VCaP (cell line): ENCODE results near the gene IFNG-AS1.

Experiments
- H3K27ac ChIP-seq: fragments of 450-650 bp; 2 replicates; pipeline ENCODE4 v1.5.1; 2017
- TF ChIP-seq, protein P1 (sequence below): fragments of 450-650 bp; conservative IDR thresholded peaks from 2 replicates; pipeline ENCODE4 v1.5.1; 2017; ENCODE audit warnings: mild to moderate bottlenecking, moderate library complexity

The IFNG-AS1 gene

DNA sequence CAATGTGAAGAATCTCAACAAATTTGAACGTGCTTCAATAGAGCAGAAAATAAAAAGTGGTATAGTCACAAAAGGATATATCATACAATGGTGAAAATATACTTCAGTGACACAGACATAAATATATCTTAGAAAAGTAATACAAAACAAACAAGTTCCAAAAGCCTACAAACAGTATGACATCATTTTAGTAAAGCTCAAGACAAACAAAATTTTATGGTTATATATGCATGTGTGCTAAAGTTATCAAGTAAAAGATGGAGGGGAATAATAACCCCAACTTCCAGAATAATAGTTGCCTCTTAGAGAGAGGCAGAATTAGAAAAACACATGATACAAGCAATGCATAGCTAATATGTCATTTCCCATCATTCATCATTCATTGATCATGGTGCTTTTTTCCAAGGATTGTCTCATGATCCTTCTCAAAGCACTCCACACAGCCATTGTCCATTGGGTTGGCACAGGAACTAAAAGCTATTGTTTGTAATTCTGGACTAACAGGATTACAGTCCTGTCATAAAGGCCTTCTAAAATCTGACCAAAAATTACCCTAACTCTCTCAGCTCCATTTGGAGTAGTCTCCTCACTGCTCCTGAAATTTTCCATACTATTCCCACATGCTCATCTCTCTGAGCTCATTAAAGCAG is 59.5 kb downstream of the IFNG-AS1 start:
- H3K27ac ChIP-seq = no peak overlapping the region
- TF ChIP-seq, protein P1, sequence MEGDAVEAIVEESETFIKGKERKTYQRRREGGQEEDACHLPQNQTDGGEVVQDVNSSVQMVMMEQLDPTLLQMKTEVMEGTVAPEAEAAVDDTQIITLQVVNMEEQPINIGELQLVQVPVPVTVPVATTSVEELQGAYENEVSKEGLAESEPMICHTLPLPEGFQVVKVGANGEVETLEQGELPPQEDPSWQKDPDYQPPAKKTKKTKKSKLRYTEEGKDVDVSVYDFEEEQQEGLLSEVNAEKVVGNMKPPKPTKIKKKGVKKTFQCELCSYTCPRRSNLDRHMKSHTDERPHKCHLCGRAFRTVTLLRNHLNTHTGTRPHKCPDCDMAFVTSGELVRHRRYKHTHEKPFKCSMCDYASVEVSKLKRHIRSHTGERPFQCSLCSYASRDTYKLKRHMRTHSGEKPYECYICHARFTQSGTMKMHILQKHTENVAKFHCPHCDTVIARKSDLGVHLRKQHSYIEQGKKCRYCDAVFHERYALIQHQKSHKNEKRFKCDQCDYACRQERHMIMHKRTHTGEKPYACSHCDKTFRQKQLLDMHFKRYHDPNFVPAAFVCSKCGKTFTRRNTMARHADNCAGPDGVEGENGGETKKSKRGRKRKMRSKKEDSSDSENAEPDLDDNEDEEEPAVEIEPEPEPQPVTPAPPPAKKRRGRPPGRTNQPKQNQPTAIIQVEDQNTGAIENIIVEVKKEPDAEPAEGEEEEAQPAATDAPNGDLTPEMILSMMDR = no peak

DNA sequence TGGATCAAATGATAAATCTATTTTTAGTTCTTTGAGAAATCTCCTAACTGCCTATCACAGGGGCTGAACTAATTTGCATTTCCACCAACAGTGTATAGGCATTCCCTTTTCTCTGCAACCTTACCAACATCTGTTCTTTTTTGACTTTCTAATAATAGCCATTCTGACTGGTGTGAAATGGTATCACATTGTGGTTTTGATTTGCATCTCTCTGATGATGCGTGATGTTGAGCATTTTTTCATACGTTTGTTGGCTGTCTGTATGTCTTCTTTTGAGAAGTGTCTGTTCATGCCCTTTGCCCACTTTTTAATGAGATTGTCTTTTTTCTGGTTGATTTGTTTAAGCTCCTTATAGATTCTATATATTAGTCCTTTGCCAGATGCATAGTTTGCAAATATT is 67.1 kb downstream of the IFNG-AS1 start:
- TF ChIP-seq, protein P1 = no peak
- no peak overlapping the region for H3K27ac ChIP-seq

DNA sequence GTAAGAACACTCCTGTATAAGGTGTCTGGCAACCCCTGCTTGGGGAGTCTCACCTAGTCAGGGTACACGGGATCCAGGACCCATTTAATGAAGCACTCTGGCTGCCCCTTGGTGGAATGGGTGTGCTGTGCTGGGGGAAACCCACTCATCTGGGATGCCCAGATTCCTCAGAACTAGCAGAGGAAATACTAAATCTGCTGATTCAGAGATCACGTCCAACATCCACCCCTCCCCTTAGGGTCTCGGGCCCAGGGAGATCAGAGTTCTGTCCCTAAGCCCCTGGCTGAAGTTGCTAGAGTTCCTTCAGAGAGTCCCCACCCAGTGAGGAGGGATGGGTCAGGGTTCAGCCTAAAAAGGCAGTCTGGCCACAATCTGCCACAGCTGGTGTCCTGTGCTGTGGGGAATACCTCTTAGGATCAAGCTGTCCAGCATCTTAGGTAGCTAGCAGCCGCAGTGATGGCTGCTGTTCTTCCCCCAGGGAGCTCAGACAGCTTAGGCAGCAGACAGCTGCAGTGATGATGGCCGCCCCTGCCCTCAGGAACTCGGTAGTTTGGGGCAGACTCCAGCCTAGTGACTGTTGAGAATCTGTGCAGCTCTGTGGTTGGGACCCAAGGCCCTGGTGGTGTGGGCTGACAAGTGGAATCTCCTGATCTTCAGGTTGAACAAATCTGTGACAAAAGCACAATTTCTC is 74.8 kb downstream of the IFNG-AS1 start:
- no peak overlapping the region for H3K27ac ChIP-seq
- TF ChIP-seq, protein P1 = no peak

DNA sequence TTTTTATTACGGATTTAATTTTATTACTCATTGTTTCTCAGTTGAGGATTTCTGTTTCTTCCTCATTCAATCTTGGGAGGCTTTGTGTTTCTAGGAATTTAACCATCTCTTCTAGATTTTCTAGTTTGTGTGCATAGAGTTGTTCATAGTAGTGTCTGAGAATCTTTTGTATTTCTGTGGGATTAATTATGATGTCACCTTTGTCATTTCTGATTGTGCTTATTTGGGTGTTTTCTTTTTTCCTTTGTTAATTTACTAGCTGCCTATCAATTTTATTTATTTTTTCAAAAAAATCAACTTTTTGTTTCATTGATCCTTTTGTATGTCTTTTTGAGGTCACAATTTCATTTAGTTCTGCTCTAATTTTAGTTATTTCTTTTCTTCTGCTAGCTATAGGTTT is 75.9 kb downstream of the IFNG-AS1 start:
- H3K27ac ChIP-seq = no peak overlapping the region
- TF ChIP-seq, protein P1 = no peak

DNA sequence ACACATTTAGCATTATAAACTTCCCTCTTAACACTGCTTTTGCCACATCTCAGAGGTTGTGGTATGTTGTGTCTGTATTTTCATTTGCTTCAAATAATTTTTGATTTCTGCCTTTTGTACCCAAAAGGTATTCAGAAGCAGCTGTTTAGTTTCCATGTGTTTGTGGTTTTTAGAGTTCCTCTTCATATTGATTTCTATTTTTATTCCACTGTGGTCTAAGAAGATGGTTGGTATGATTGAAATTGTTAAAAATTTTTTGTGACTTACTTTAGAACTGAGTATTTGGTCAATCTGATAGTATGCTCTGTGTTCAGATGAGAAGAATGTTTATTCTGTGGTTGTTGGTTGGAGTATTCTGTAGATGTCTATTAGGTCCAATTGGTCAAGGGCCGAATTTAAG is 76.4 kb downstream of the IFNG-AS1 start:
- H3K27ac ChIP-seq = no peak overlapping the region
- TF ChIP-seq, protein P1 = no peak

DNA sequence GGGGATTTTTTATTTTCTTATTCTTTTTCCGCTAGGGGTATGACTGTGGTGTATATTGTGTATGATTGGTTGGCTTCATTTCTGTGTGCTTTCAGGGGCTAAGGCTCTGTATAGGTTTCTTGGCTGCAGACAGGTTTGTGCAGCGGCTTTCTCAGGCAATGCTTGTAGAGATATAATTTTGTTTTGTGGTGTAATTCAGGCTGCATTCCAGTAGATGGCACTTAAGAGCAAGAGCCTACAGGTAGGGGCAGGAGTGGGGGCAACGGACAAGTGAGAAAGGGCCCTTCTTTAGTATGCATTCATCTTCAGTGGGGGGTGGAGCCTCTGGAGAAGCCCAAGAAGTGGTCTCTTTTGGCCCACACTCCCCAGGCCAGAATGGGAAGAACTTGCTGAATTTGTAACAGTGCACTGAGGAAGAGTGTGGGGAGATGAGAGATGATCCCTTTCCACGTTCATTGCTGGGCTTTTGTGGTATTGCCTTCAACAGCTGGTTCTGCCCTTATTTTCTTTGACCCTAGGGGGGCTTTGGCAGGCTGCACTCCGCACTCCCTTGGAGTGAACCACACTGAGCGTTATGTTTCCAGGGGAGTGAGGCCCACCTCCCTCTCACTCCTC is 78.6 kb downstream of the IFNG-AS1 start:
- H3K27ac ChIP-seq = no peak overlapping the region
- TF ChIP-seq, protein P1 = peak; percentile 60

DNA sequence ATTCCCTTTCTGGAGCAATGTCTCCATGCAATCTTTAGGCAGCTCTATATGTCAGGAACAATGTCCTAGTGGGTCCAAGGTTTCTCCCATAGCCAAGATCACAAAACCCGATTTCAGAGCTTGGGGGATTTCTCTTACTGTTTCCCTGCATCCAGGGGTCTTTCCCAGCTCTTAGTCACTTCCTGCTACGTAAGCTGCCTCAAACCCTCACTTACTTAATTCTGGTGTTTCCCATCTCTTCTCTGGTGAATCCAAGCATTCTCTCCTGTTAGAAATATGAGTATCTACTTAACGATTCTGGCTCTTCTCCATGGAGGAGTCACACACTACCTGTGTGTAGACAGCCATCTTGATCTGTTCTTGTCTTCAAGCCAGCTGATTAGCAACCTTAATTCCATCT is 80.0 kb downstream of the IFNG-AS1 start:
- no peak overlapping the region for H3K27ac ChIP-seq
- TF ChIP-seq, protein P1 = no peak
